ENCODE data around the gene PHACTR2. TPM values are rescaled to one million over a fixed set of nuclear protein-coding genes. Genes with fewer than 3 reads are reported as not detected.

Gene PHACTR2
- total RNA-seq, 4 donors from 2014 or later = 61.3 to 122 (median 86.0) TPM

GRCh38 chr6:143765422-143766184 lies 87.8 kb downstream of the PHACTR2 start:
- TF ChIP-seq POLR2A (IDR thresholded peaks at IDR 0.05) = no peak
- no peak for TF ChIP-seq POLR2AphosphoS5 (IDR thresholded peaks at IDR 0.05)
- TF ChIP-seq CTCF (IDR thresholded peaks at IDR 0.05) = no peak
- TF ChIP-seq EP300 (IDR thresholded peaks at IDR 0.05) = no peak

DNA sequence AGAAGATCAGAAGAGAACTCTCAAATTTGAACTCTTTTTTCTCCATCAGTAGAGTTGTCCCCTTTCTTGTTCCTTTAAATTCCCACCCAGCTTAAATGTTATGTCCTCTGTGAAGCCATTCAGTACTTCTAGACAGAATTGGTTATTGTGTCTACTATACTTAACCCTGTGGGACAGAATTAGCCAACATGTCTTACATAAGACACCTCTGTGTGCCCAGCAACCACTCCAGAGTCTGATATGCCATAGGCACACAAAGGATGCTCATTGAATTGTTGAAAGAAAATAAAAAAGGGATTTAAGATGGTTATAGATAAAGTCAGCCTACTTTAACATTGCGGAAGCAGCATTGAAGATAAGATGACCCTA lies 88.4 kb downstream of the PHACTR2 start:
- Histone ChIP-seq H3K9me3 (no peaks in the 10 kb centered on the region), H3K4me1 (no peaks in the 10 kb centered on the region), H3K27me3 (no peaks in the 10 kb centered on the region), H3K36me3 (peaks cover 0 to 46% of the 10 kb centered on the region in 2 donors), H3K4me3 (no peak overlapping the region), H3K27ac (no peak overlapping the region)
- ATAC-seq = no peak
- TF ChIP-seq EP300 (IDR thresholded peaks at IDR 0.05) = no peak
- 100% methylated on average over 1 of the region's 1 CpG for WGBS, 2 donors (ENCODE audit: low coverage in 1 of 2)

More at GRCh38 chr6:143765422-143766184, 87.8 kb downstream of the PHACTR2 start:
- no peak for ATAC-seq
- no peak overlapping the region for H3K27ac ChIP-seq
- H3K4me3 ChIP-seq = no peak overlapping the region
- peaks cover 0 to 47% of the 10 kb centered on the region in 2 donors for H3K36me3 ChIP-seq
- no peaks in the 10 kb centered on the region for H3K27me3 ChIP-seq
- no peaks in the 10 kb centered on the region for H3K4me1 ChIP-seq
- WGBS, 2 donors (ENCODE audit: low coverage in 1 of 2) = 92 to 98% methylated on average over 3 to 7 of the region's 8 CpGs
- H3K9me3 ChIP-seq = no peaks in the 10 kb centered on the region

- peaks cover 0 to 9% (median 3%) of the 10 kb centered on the region in 3 donors for H3K4me1 ChIP-seq
- no peak overlapping the region for H3K27ac ChIP-seq
- H3K36me3 ChIP-seq = peaks cover 0 to 46% of the 10 kb centered on the region in 2 donors
- no peaks in the 10 kb centered on the region for H3K27me3 ChIP-seq
- 58 to 67% methylated on average over 2 of the region's 2 CpGs for WGBS, 2 donors (ENCODE audit: low coverage in 1 of 2)
- TF ChIP-seq POLR2A (IDR thresholded peaks at IDR 0.05) = no peak
- no peak for TF ChIP-seq EP300 (IDR thresholded peaks at IDR 0.05)
- TF ChIP-seq POLR2AphosphoS5 (IDR thresholded peaks at IDR 0.05) = no peak
- no peak for TF ChIP-seq CTCF (IDR thresholded peaks at IDR 0.05)
- ATAC-seq = no peak
- no peaks in the 10 kb centered on the region for H3K9me3 ChIP-seq
- H3K4me3 ChIP-seq = no peak overlapping the region
Observed at GRCh38 chr6:143767433-143767832, 89.7 kb downstream of the PHACTR2 start.

DNA sequence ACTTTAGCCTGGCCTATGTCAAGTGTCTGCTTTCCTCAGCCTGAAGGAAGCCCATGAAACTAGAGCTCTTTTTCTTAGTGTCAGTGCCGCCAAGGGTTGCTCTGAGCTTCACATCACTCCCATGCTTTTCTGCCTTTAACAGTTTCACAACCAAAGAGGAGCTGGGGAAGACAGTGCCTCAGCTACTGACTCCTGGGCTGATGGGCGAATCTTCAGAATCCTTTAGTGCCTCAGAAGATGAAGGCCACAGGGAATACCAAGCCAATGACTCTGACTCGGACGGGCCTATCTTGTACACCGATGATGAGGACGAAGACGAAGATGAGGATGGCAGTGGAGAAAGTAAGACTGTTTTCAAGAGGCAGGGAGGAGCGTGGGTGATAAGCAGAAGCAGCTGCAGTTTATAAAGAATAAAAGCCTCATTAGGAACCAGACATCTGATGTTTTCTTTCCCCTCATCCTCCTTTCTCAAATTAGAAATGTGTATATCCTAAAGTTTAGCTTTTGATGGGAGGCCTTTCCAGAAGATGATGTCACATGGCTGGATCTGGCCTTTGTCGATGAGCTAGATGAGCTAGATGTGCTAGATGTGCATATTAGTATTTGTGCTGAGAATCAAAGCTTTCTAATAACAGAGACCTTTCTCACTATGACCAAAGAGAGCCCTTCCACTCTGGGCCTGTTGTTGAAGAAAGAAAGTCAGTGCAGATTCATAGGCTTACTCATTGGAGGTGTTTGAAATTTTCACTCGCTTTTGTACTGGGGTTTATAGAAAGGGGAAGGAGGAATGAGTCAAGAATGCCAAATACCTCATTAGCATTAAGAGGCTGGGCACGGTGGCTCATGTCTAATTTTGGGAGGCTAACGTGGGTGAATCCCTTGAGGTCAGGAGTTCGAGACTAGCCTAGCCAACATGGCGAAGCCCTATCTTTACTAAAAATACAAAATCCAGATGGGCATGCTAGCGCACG lies 94.6 kb downstream of the PHACTR2 start:
- Histone ChIP-seq H3K27ac (peak overlapping the region; percentile 13 to 68 (median 51)), H3K4me1 (peaks cover 10 to 55% (median 29%) of the 10 kb centered on the region in 3 donors), H3K36me3 (peaks cover 0 to 23% of the 10 kb centered on the region in 2 donors), H3K9me3 (no peaks in the 10 kb centered on the region), H3K4me3 (no peak overlapping the region), H3K27me3 (no peaks in the 10 kb centered on the region)
- WGBS, 2 donors (ENCODE audit: low coverage in 1 of 2) = 45 to 82% methylated on average over 11 to 15 of the region's 16 CpGs
- TF ChIP-seq POLR2AphosphoS5 (IDR thresholded peaks at IDR 0.05) (peak; percentile 7), EP300 (IDR thresholded peaks at IDR 0.05) (no peak)
- no peak for ATAC-seq

DNA sequence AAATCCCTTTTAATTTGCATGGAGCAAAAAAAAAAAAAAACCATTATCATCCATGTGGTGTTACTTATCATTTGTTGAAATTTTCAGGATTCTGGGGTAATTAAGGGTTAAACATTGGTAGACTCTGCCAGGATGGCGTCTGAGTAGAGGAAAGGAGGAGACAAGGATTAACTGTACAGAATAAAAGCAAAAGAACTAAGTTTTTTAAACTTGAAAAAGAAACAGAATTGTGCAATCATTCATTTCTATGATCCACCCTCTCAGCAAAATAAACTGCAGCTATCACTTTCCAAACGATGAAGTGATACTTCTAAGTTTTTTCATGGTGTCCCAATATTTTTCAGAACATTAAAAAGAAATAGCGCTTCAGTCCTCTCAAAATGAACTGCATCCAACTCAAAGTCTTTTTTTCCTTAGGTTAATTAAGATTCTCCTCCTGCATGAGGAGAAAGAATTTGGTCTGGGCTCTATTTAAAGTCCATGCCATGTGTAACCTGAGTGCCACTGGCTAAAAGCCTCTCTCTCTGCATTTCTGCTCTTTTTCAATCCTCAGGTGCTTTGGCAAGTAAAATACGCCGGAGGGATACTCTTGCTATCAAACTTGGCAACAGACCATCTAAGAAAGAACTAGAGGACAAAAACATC lies 95.9 kb downstream of the PHACTR2 start:
- ATAC-seq = peak; percentile 72
- TF ChIP-seq POLR2A (IDR thresholded peaks at IDR 0.05) (no peak), POLR2AphosphoS5 (IDR thresholded peaks at IDR 0.05) (peak; percentile 28)
- peaks cover 10 to 55% (median 29%) of the 10 kb centered on the region in 3 donors for H3K4me1 ChIP-seq
- H3K36me3 ChIP-seq = peaks cover 0 to 23% of the 10 kb centered on the region in 2 donors
- H3K9me3 ChIP-seq = no peaks in the 10 kb centered on the region
- no peak overlapping the region for H3K4me3 ChIP-seq
- 8 to 12% methylated on average over 5 of the region's 5 CpGs for WGBS, 2 donors (ENCODE audit: low coverage in 1 of 2)
- no peaks in the 10 kb centered on the region for H3K27me3 ChIP-seq
- H3K27ac ChIP-seq = peak overlapping the region; percentile 34 to 74 (median 56)

GRCh38 chr6:143774347-143774746 lies 96.6 kb downstream of the PHACTR2 start:
- 52% methylated on average over 2 of the region's 2 CpGs for WGBS, 2 donors (ENCODE audit: low coverage in 1 of 2)
- Histone ChIP-seq H3K4me1 (peaks cover 10 to 55% (median 29%) of the 10 kb centered on the region in 3 donors), H3K4me3 (no peak overlapping the region), H3K27me3 (no peaks in the 10 kb centered on the region), H3K36me3 (peaks cover 0 to 23% of the 10 kb centered on the region in 2 donors), H3K9me3 (no peaks in the 10 kb centered on the region), H3K27ac (peak overlapping the region; percentile 34 to 74 (median 56))
- ATAC-seq = peak; percentile 52
- TF ChIP-seq POLR2AphosphoS5 (IDR thresholded peaks at IDR 0.05) (peak; percentile 35), EP300 (IDR thresholded peaks at IDR 0.05) (no peak)

Data from gastroesophageal sphincter (tissue), 4 donors.